Endothelial cell of umbilical vein (primary cell): Measurements from ENCODE around the gene NAPB.

Experiments used
- CTCF ChIP-seq, 2 donors: IDR thresholded peaks; 1 replicate in 1 of 2; 2 replicates in 1 of 2; pipeline ENCODE4 v1.5.1; 2011; ENCODE audit warnings: low read length in 2 of 2, mild to moderate bottlenecking in 2 of 2, moderate library complexity in 2 of 2, control low read depth in 1 of 2, inconsistent platforms in 1 of 2, low read depth in 1 of 2; ENCODE audit not compliant: insufficient read depth in 1 of 2; ENCODE audit errors: extremely low read depth in 1 of 2
- EZH2 ChIP-seq: IDR thresholded peaks from 2 replicates; pipeline ENCODE4 v1.6.1; 2012; ENCODE audit warnings: borderline replicate concordance, low read depth, mild to moderate bottlenecking, moderate library complexity, low read length, inconsistent platforms; ENCODE audit not compliant: severe bottlenecking
- FOS ChIP-seq: IDR thresholded peaks from 2 replicates; pipeline ENCODE4 v1.6.1; 2011; ENCODE audit warnings: mild to moderate bottlenecking, low read length, moderate library complexity, borderline replicate concordance; ENCODE audit not compliant: insufficient read depth
- GATA2 ChIP-seq: IDR thresholded peaks from 2 replicates; pipeline ENCODE4 v1.7.0; 2011; ENCODE audit warnings: low read depth, mild to moderate bottlenecking, moderate library complexity, mixed read lengths, low read length; ENCODE audit not compliant: insufficient read length, insufficient read depth
- JUN ChIP-seq: IDR thresholded peaks from 2 replicates; pipeline ENCODE4 v1.6.1; 2011; ENCODE audit warnings: borderline replicate concordance, low read depth; ENCODE audit not compliant: insufficient read length, insufficient read depth
- MAX ChIP-seq: IDR thresholded peaks from 2 replicates; pipeline ENCODE4 v1.6.1; 2011; ENCODE audit not compliant: insufficient read depth, insufficient read length
- POLR2A ChIP-seq: IDR thresholded peaks from 2 replicates; pipeline ENCODE4 v1.6.1; 2012; ENCODE audit warnings: low read depth, mild to moderate bottlenecking, control low read depth, low read length
- POLR2AphosphoS5 ChIP-seq: IDR thresholded peaks from 2 replicates; pipeline ENCODE4 v1.6.1; 2012; ENCODE audit warnings: low read depth, mild to moderate bottlenecking, control low read depth, low read length, moderate library complexity; ENCODE audit not compliant: insufficient read depth

GRCh38 chr20:23341073-23341472 lies 80.2 kb downstream of the NAPB start:
- no peak for TF ChIP-seq POLR2AphosphoS5
- no peak for TF ChIP-seq CTCF (IDR thresholded peaks at IDR 0.05; ENCODE audit: extremely low read depth in 1 of 2, insufficient read depth in 1 of 2, low read depth in 1 of 2, low read length in 2 of 2)
- no peak for TF ChIP-seq POLR2A
- no peak for TF ChIP-seq JUN
- TF ChIP-seq EZH2: no peak
- TF ChIP-seq MAX: no peak
- TF ChIP-seq FOS: no peak
- no peak for TF ChIP-seq GATA2
